Caco-2 (cell line): ENCODE measurements around the gene SCAF4. TPM values are rescaled to one million over a fixed set of nuclear protein-coding genes. Genes with fewer than 3 reads are reported as not detected.
"Not testable (repeated sequence)": the region's sequence is repeated elsewhere in the genome, so short reads cannot be mapped to it uniquely, and the experiment has no call there.

Experiments used
- BruUV-seq: library from RNA; stranded (reverse); fragments of 400-500 nt; replicated peaks from 2 replicates; lab custom pipeline; 2021; lab: Mats Ljungman, UMichigan
- CTCF ChIA-PET: fragments of 300-600 bp; sonication (Branson Sonifier 250); formaldehyde crosslinking; loops from one replicate; lab custom pipeline; 2022; ENCODE audit warnings: antibody characterized with exemption; lab: Charles Lee
- POLR2A ChIA-PET: fragments of 300-600 bp; sonication (Branson Sonifier 250); formaldehyde crosslinking; loops from one replicate; lab custom pipeline; 2022; ENCODE audit warnings: antibody characterized with exemption; lab: Charles Lee
- DNase-seq, 2 experiments: peaks; one replicate each; pipeline versions ENCODE4 v3.0.0 to v3.0.0-alpha.2; 2020 to 2022
- H3K27me3 ChIP-seq: replicated peaks from 2 replicates; pipeline ENCODE4 v1.6.0; 2011; ENCODE audit warnings: low read length; ENCODE audit not compliant: control insufficient read depth, insufficient read depth
- H3K36me3 ChIP-seq: 2 replicates; pipeline ENCODE4 v1.5.1; 2011; ENCODE audit warnings: low read length; ENCODE audit not compliant: control insufficient read depth, insufficient read depth
- H3K4me1 ChIP-seq: fragments of 250-450 bp; sonication (Bioruptor Pico); 2 replicates; pipeline ENCODE4 v1.5.1; 2020; ENCODE audit warnings: mild to moderate bottlenecking
- H3K4me3 ChIP-seq: 2 replicates; pipeline ENCODE4 v1.5.1; 2011; ENCODE audit warnings: low read depth, mild to moderate bottlenecking, control low read depth, low read length
- H3K9me3 ChIP-seq: fragments of 250-450 bp; sonication (Bioruptor Pico); 2 replicates; pipeline ENCODE4 v1.5.1; 2020; ENCODE audit warnings: mild to moderate bottlenecking, moderate library complexity
- H3K27ac Mint-ChIP-seq: one replicate; pipeline ENCODE4 v1.8.0; 2022; ENCODE audit warnings: mixed read lengths; ENCODE audit not compliant: unreplicated experiment
- H3K27me3 Mint-ChIP-seq: one replicate; pipeline ENCODE4 v1.8.0; 2022; ENCODE audit warnings: mixed read lengths; ENCODE audit not compliant: insufficient read depth, unreplicated experiment
- H3K36me3 Mint-ChIP-seq: one replicate; pipeline ENCODE4 v1.8.0; 2022; ENCODE audit warnings: mild to moderate bottlenecking, mixed read lengths; ENCODE audit not compliant: insufficient read depth, unreplicated experiment
- H3K4me1 Mint-ChIP-seq: one replicate; pipeline ENCODE4 v1.8.0; 2022; ENCODE audit warnings: low read depth, mixed read lengths; ENCODE audit not compliant: unreplicated experiment
- H3K4me3 Mint-ChIP-seq: one replicate; pipeline ENCODE4 v1.8.0; 2022; ENCODE audit warnings: mild to moderate bottlenecking, moderate library complexity, mixed read lengths; ENCODE audit not compliant: unreplicated experiment
- H3K9me3 Mint-ChIP-seq: one replicate; pipeline ENCODE4 v1.8.0; 2022; ENCODE audit warnings: mixed read lengths; ENCODE audit not compliant: unreplicated experiment
- CTCF ChIP-seq, 2 experiments: fragments of 200-600 bp in 1 of 2; IDR thresholded peaks; 1 replicate in 1 of 2; 2 replicates in 1 of 2; pipeline versions ENCODE4 v1.5.1 to v1.8.0; 2011 to 2022; ENCODE audit warnings: antibody characterized with exemption in 1 of 2, control low read depth in 1 of 2, inconsistent platforms in 1 of 2, low read depth in 1 of 2, low read length in 1 of 2, mild to moderate bottlenecking in 1 of 2, moderate library complexity in 1 of 2; ENCODE audit not compliant: insufficient read depth in 1 of 2, severe bottlenecking in 1 of 2, unreplicated experiment in 1 of 2
- intact Hi-C: fragments of 100-400 bp; cut with micrococcal nuclease; formaldehyde crosslinking; loops from one replicate; pipeline ENCODE4 v1.10.0; 2022; ENCODE audit not compliant: unreplicated experiment
- total RNA-seq: library from RNA; stranded (reverse); gene quantifications from 2 replicates; pipeline ENCODE4 v1.2.3, GENCODE V29; 2022

SCAF4 gene
- total RNA-seq, 1 experiment from 2014 or later, result 50.2 TPM

- Mint-ChIP-seq H3K9me3 (no peaks in the 10 kb centered on the region), H3K36me3 (no peaks in the 10 kb centered on the region), H3K27me3 (peaks cover 5% of the 10 kb centered on the region), H3K4me3 (no peak overlapping the region), H3K4me1 (no peaks in the 10 kb centered on the region), H3K27ac (no peak overlapping the region)
- no peak for DNase-seq
- CTCF ChIA-PET, result no interaction called here
- Histone ChIP-seq H3K4me1 (no peaks in the 10 kb centered on the region), H3K36me3 (no peaks in the 10 kb centered on the region), H3K4me3 (no peak overlapping the region), H3K27me3 (no peaks in the 10 kb centered on the region), H3K9me3 (no peaks in the 10 kb centered on the region)
- intact Hi-C loops, result no loop called here
- TF ChIP-seq CTCF (IDR thresholded peaks at IDR 0.05; ENCODE audit: insufficient read depth in 1 of 2, low read depth in 1 of 2, low read length in 1 of 2, severe bottlenecking in 1 of 2, unreplicated experiment in 1 of 2), result no peak
- no TSS peak for BruUV-seq
- POLR2A ChIA-PET, result no interaction called here
These were observed 96.9 kb downstream of the SCAF4 start for GRCh38 chr21:31634993-31635392.

- H3K4me1 ChIP-seq, H3K27ac Mint-ChIP-seq, H3K9me3 ChIP-seq, H3K4me1 Mint-ChIP-seq, intact Hi-C loops, CTCF ChIA-PET, H3K9me3 Mint-ChIP-seq, BruUV-seq, H3K27me3 Mint-ChIP-seq, H3K36me3 ChIP-seq, DNase-seq, H3K4me3 Mint-ChIP-seq, H3K4me3 ChIP-seq, POLR2A ChIA-PET, H3K27me3 ChIP-seq, H3K36me3 Mint-ChIP-seq: not testable (repeated sequence)
These were observed 100.0 kb downstream of the SCAF4 start for GRCh38 chr21:31631881-31632280.

GRCh38 chr21:31629972-31630711, 101.8 kb downstream of the SCAF4 start:
- BruUV-seq, result no TSS peak
- intact Hi-C loops, result no loop called here
- Mint-ChIP-seq H3K36me3 (no peaks in the 10 kb centered on the region), H3K27ac (no peak overlapping the region), H3K9me3 (no peaks in the 10 kb centered on the region), H3K27me3 (peaks cover 4% of the 10 kb centered on the region), H3K4me3 (no peak overlapping the region), H3K4me1 (no peaks in the 10 kb centered on the region)
- Histone ChIP-seq H3K4me3 (no peak overlapping the region), H3K36me3 (no peaks in the 10 kb centered on the region), H3K4me1 (no peaks in the 10 kb centered on the region), H3K9me3 (no peaks in the 10 kb centered on the region), H3K27me3 (no peaks in the 10 kb centered on the region)
- ChIA-PET POLR2A (no interaction called here), CTCF (no interaction called here)
- no peak for TF ChIP-seq CTCF (IDR thresholded peaks at IDR 0.05; ENCODE audit: insufficient read depth in 1 of 2, low read depth in 1 of 2, low read length in 1 of 2, severe bottlenecking in 1 of 2, unreplicated experiment in 1 of 2)
- DNase-seq, result no peak
